ENCODE data around the gene SENP2.

DNA sequence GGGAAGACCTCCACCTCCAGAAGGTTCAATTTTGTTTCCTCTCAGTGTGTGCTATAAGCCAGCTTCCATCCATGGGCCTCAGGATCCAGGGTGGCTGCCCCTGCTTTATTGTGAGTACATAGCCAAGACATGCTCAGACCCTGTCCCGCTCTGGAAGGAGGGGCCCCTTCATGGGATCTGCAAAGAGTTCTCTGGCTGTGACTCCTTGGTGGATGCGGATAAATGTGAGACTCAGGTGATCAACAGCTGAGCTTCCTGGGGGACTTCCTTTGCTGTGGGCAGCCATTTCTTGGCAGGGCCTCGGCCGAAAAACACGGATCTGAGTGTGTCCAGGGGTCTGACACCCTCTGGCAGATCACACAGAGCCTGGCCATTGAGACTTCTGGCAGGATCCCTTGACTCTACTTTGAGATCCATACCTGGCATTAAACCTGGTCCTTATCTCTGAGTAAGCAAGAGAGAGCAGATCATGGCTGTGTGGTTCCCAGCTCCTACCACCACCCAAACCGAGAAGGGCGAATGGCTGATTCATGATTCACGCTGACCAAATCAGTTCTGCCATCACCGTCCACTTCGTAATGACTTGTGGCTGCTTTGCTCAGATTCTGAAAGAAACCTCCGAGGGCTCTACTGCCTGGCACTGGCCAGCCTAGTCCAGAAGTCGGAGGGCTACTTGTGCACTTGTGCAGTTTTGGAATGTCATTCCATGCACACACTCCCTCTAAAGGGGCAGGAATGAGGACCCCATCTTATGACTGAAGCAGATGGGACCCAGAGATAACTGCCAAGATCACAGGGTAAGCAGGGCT, 68.1 kb downstream of the SENP2 start:
- TF ChIP-seq EP300 (IDR thresholded peaks at IDR 0.05), result no peak
- TF ChIP-seq, protein P1, sequence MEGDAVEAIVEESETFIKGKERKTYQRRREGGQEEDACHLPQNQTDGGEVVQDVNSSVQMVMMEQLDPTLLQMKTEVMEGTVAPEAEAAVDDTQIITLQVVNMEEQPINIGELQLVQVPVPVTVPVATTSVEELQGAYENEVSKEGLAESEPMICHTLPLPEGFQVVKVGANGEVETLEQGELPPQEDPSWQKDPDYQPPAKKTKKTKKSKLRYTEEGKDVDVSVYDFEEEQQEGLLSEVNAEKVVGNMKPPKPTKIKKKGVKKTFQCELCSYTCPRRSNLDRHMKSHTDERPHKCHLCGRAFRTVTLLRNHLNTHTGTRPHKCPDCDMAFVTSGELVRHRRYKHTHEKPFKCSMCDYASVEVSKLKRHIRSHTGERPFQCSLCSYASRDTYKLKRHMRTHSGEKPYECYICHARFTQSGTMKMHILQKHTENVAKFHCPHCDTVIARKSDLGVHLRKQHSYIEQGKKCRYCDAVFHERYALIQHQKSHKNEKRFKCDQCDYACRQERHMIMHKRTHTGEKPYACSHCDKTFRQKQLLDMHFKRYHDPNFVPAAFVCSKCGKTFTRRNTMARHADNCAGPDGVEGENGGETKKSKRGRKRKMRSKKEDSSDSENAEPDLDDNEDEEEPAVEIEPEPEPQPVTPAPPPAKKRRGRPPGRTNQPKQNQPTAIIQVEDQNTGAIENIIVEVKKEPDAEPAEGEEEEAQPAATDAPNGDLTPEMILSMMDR (IDR thresholded peaks at IDR 0.05), result no peak
- TF ChIP-seq POLR2A (IDR thresholded peaks at IDR 0.05), result no peak
